HEK293 (cell line): ENCODE measurements around the gene ENO3.

Experiments used
- BCL11A ChIP-seq: fragments of 450-650 bp; formaldehyde crosslinking; IDR thresholded peaks from 2 replicates; pipeline ENCODE4 v1.5.1; 2016; ENCODE audit warnings: low read depth, missing biosample characterization, missing genetic modification characterization
- KLF1 ChIP-seq: fragments of 450-650 bp; formaldehyde crosslinking; IDR thresholded peaks from 2 replicates; pipeline ENCODE4 v1.5.1; 2016; ENCODE audit warnings: missing biosample characterization, missing genetic modification characterization
- KLF10 ChIP-seq: fragments of 450-650 bp; IDR thresholded peaks from 2 replicates; pipeline ENCODE4 v1.5.1; 2018; ENCODE audit warnings: missing biosample characterization, mild to moderate bottlenecking, missing genetic modification characterization
- REST ChIP-seq: fragments of 450-650 bp; formaldehyde crosslinking; IDR thresholded peaks from 2 replicates; pipeline ENCODE4 v1.5.1; 2016; ENCODE audit warnings: missing biosample characterization, missing genetic modification characterization
- SETDB1 ChIP-seq: IDR thresholded peaks from one replicate; pipeline ENCODE4 v1.6.1; 2017; ENCODE audit warnings: mild to moderate bottlenecking, low read length, moderate library complexity, mixed read lengths; ENCODE audit not compliant: insufficient read length
- ZBTB26 ChIP-seq: fragments of 450-650 bp; formaldehyde crosslinking; optimal IDR thresholded peaks from 2 replicates; pipeline ENCODE3; 2016; ENCODE audit warnings: missing biosample characterization, mild to moderate bottlenecking, missing genetic modification characterization
- ZNF292 ChIP-seq: fragments of 450-650 bp; formaldehyde crosslinking; IDR thresholded peaks from 2 replicates; pipeline ENCODE4 v1.5.1; 2016; ENCODE audit warnings: low read depth, missing biosample characterization, missing genetic modification characterization, borderline replicate concordance
- ZNF366 ChIP-seq: fragments of 450-650 bp; formaldehyde crosslinking; conservative IDR thresholded peaks from 2 replicates; pipeline ENCODE4 v1.5.1; 2016; ENCODE audit warnings: missing biosample characterization, missing genetic modification characterization
- ZNF423 ChIP-seq: fragments of 450-650 bp; formaldehyde crosslinking; IDR thresholded peaks from 2 replicates; pipeline ENCODE4 v1.5.1; 2016; ENCODE audit warnings: missing biosample characterization, missing genetic modification characterization
- ZNF677 ChIP-seq: fragments of 450-650 bp; IDR thresholded peaks from 2 replicates; pipeline ENCODE4 v1.5.0; 2018; ENCODE audit warnings: missing biosample characterization, mild to moderate bottlenecking, missing genetic modification characterization, moderate library complexity
- ZSCAN30 ChIP-seq: fragments of 450-650 bp; IDR thresholded peaks from 2 replicates; pipeline ENCODE4 v1.5.1; 2018; ENCODE audit warnings: missing biosample characterization, mild to moderate bottlenecking, missing genetic modification characterization, moderate library complexity
- TF ChIP-seq, protein P1 (sequence below): fragments of 450-650 bp; formaldehyde crosslinking; IDR thresholded peaks from 2 replicates; pipeline ENCODE4 v1.5.1; 2016; ENCODE audit warnings: missing biosample characterization, missing genetic modification characterization
- TF ChIP-seq, protein P2 (sequence below): fragments of 450-650 bp; formaldehyde crosslinking; IDR thresholded peaks from 2 replicates; pipeline ENCODE4 v1.5.1; 2017; ENCODE audit warnings: missing biosample characterization, missing genetic modification characterization

GRCh38 chr17:4998027-4998731 lies 47.3 kb downstream of the ENO3 start:
- TF ChIP-seq, protein P1, sequence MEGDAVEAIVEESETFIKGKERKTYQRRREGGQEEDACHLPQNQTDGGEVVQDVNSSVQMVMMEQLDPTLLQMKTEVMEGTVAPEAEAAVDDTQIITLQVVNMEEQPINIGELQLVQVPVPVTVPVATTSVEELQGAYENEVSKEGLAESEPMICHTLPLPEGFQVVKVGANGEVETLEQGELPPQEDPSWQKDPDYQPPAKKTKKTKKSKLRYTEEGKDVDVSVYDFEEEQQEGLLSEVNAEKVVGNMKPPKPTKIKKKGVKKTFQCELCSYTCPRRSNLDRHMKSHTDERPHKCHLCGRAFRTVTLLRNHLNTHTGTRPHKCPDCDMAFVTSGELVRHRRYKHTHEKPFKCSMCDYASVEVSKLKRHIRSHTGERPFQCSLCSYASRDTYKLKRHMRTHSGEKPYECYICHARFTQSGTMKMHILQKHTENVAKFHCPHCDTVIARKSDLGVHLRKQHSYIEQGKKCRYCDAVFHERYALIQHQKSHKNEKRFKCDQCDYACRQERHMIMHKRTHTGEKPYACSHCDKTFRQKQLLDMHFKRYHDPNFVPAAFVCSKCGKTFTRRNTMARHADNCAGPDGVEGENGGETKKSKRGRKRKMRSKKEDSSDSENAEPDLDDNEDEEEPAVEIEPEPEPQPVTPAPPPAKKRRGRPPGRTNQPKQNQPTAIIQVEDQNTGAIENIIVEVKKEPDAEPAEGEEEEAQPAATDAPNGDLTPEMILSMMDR (tag by site-specific recombination), result no peak
- TF ChIP-seq BCL11A (no peak), ZNF423 (tag by site-specific recombination) (no peak), ZSCAN30 (no peak), ZNF677 (tag by site-specific recombination) (no peak), SETDB1 (no peak), ZNF366 (tag by site-specific recombination) (no peak), ZNF292 (tag by site-specific recombination) (no peak), KLF10 (tag by site-specific recombination) (no peak), KLF1 (no peak), ZBTB26 (tag by site-specific recombination) (peak; percentile 1), REST (tag by site-specific recombination) (no peak)
- TF ChIP-seq, protein P2, sequence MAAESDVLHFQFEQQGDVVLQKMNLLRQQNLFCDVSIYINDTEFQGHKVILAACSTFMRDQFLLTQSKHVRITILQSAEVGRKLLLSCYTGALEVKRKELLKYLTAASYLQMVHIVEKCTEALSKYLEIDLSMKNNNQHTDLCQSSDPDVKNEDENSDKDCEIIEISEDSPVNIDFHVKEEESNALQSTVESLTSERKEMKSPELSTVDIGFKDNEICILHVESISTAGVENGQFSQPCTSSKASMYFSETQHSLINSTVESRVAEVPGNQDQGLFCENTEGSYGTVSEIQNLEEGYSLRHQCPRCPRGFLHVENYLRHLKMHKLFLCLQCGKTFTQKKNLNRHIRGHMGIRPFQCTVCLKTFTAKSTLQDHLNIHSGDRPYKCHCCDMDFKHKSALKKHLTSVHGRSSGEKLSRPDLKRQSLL (tag by site-specific recombination), result no peak
